SK-N-SH (cell line): ENCODE measurements around the gene GJD3. TPM values are rescaled to one million over a fixed set of nuclear protein-coding genes. Genes with fewer than 3 reads are reported as not detected.

Experiments
- CTCF ChIA-PET: fragments of 300-600, 350-600 bp; formaldehyde crosslinking; extraction: SDS; loops from one replicate; lab custom pipeline; 2021; lab: Yijun Ruan, JAX
- POLR2A ChIA-PET: fragments of 350-600 bp; sonication (Branson Sonifier 250); formaldehyde crosslinking; extraction: SDS; loops from one replicate; lab custom pipeline; 2020; ENCODE audit warnings: antibody characterized with exemption, inconsistent platforms; lab: Yijun Ruan, JAX
- DNase-seq: peaks from one replicate; pipeline ENCODE4 v3.0.0; 2012
- H2AFZ ChIP-seq: fragments of 200-600 bp; sonication (generic); 2 replicates; pipeline ENCODE4 v1.8.1; 2016; ENCODE audit warnings: antibody characterized with exemption, mild to moderate bottlenecking, low read depth
- H3F3A ChIP-seq: fragments of 200-600 bp; sonication (generic); replicated peaks from 2 replicates; pipeline ENCODE3; 2016; ENCODE audit warnings: antibody characterized with exemption, mild to moderate bottlenecking; ENCODE audit not compliant: insufficient read depth
- H3K27ac ChIP-seq, 2 experiments: fragments of 200-500 bp in 1 of 2; fragments of 200-600 bp in 1 of 2; sonication (Bioruptor generic) in 1 of 2; sonication (generic), shearing (Covaris generic) in 1 of 2; 2 replicates each; pipeline versions ENCODE4 v1.5.1 to v1.6.1; 2014 to 2016; ENCODE audit warnings: low read depth in 2 of 2, inconsistent platforms in 1 of 2, low read length in 1 of 2, mild to moderate bottlenecking in 1 of 2, mixed read lengths in 1 of 2
- H3K27me3 ChIP-seq: fragments of 200-600 bp; sonication (generic), shearing (Covaris generic); 2 replicates; pipeline ENCODE4 v1.6.1; 2016; ENCODE audit warnings: mixed run types; ENCODE audit not compliant: insufficient read depth
- H3K36me3 ChIP-seq, 2 experiments: fragments of 200-500 bp in 1 of 2; fragments of 200-600 bp in 1 of 2; sonication (Bioruptor generic) in 1 of 2; sonication (generic) in 1 of 2; replicated peaks in 1 of 2; 2 replicates each; pipeline versions ENCODE3 to v1.5.1; 2014 to 2016; ENCODE audit warnings: low read length in 1 of 2, mild to moderate bottlenecking in 1 of 2; ENCODE audit not compliant: insufficient read depth in 2 of 2, control insufficient read depth in 1 of 2
- H3K4me1 ChIP-seq, 2 experiments: fragments of 200-500 bp in 1 of 2; fragments of 200-600 bp in 1 of 2; sonication (Bioruptor generic) in 1 of 2; sonication (generic), shearing (Covaris generic) in 1 of 2; 2 replicates each; pipeline versions ENCODE4 v1.5.1 to v1.6.1; 2014 to 2016; ENCODE audit warnings: low read depth in 1 of 2, low read length in 1 of 2, mixed run types in 1 of 2; ENCODE audit not compliant: insufficient read depth in 2 of 2, control insufficient read depth in 1 of 2
- H3K4me2 ChIP-seq: fragments of 200-600 bp; sonication (generic), shearing (Covaris generic); 2 replicates; pipeline ENCODE4 v1.6.1; 2017; ENCODE audit warnings: mixed run types
- H3K4me3 ChIP-seq, 2 experiments: fragments of 200-500 bp in 1 of 2; fragments of 200-600 bp in 1 of 2; sonication (Bioruptor generic) in 1 of 2; sonication (generic), shearing (Covaris generic) in 1 of 2; 2 replicates each; pipeline versions ENCODE4 v1.5.1 to v1.8.1; 2014 to 2016; ENCODE audit warnings: low read depth in 2 of 2, inconsistent platforms in 1 of 2, low read length in 1 of 2, mild to moderate bottlenecking in 1 of 2, mixed read lengths in 1 of 2, moderate library complexity in 1 of 2
- H3K79me2 ChIP-seq: fragments of 200-600 bp; sonication (generic); 2 replicates; pipeline ENCODE4 v1.8.1; 2017; ENCODE audit warnings: mild to moderate bottlenecking; ENCODE audit not compliant: insufficient read depth
- H3K9ac ChIP-seq: fragments of 200-600 bp; sonication (generic); 2 replicates; pipeline ENCODE4 v1.6.1; 2017; ENCODE audit warnings: mixed run types
- H3K9me2 ChIP-seq: fragments of 200-600 bp; sonication (generic); 2 replicates; pipeline ENCODE4 v1.6.1; 2017; ENCODE audit warnings: mixed run types
- H3K9me3 ChIP-seq: fragments of 200-600 bp; sonication (generic); 2 replicates; pipeline ENCODE4 v1.6.1; 2017; ENCODE audit warnings: mixed run types, mild to moderate bottlenecking, moderate library complexity
- H4K20me1 ChIP-seq: fragments of 200-600 bp; sonication (generic); 2 replicates; pipeline ENCODE4 v1.6.1; 2017; ENCODE audit warnings: mild to moderate bottlenecking, mixed run types; ENCODE audit not compliant: insufficient read depth
- CTCF ChIP-seq: fragments of 200-600 bp; sonication (generic); IDR thresholded peaks from 2 replicates; pipeline ENCODE4 v1.6.1; 2017; ENCODE audit warnings: antibody characterized with exemption, mild to moderate bottlenecking, moderate library complexity
- ELF1 ChIP-seq: IDR thresholded peaks from 2 replicates; pipeline ENCODE4 v1.4.0; 2012
- EZH2phosphoT487 ChIP-seq: fragments of 200-600 bp; sonication (generic); IDR thresholded peaks from 2 replicates; pipeline ENCODE4 v1.6.1; 2017; ENCODE audit warnings: low read depth, mixed run types, mild to moderate bottlenecking, antibody characterized with exemption, moderate library complexity, borderline replicate concordance
- FOSL2 ChIP-seq: IDR thresholded peaks from 2 replicates; pipeline ENCODE4 v1.4.0; 2012; ENCODE audit warnings: low read depth, mild to moderate bottlenecking, moderate library complexity, borderline replicate concordance
- GABPA ChIP-seq: IDR thresholded peaks from 2 replicates; pipeline ENCODE4 v1.4.0; 2012; ENCODE audit warnings: low read depth, mild to moderate bottlenecking
- GATA2 ChIP-seq: sonication (generic); formaldehyde crosslinking; IDR thresholded peaks from 2 replicates; pipeline ENCODE4 v1.5.0; 2020; ENCODE audit warnings: mild to moderate bottlenecking, missing genetic modification reagents
- PBX3 ChIP-seq: IDR thresholded peaks from 2 replicates; pipeline ENCODE4; 2012
- RXRA ChIP-seq: IDR thresholded peaks from 2 replicates; pipeline ENCODE4 v1.4.0; 2012; ENCODE audit warnings: low read depth, mild to moderate bottlenecking, borderline replicate concordance
- SMC3 ChIP-seq: IDR thresholded peaks from 2 replicates; pipeline ENCODE4 v1.6.1; 2012; ENCODE audit warnings: low read depth, low read length, improper control_type of control experiment
- TAF1 ChIP-seq: IDR thresholded peaks from 2 replicates; pipeline ENCODE4 v1.6.1; 2012; ENCODE audit warnings: low read depth, mild to moderate bottlenecking, low read length, moderate library complexity, borderline replicate concordance
- TEAD4 ChIP-seq: IDR thresholded peaks from 2 replicates; pipeline ENCODE4 v1.4.0; 2012; ENCODE audit warnings: mild to moderate bottlenecking, borderline replicate concordance; ENCODE audit not compliant: insufficient read depth
- USF2 ChIP-seq: fragments of 150-350 bp; IDR thresholded peaks from 2 replicates; pipeline ENCODE4 v1.6.1; 2017; ENCODE audit warnings: antibody characterized with exemption, low read length, low read depth, borderline replicate concordance
- YY1 ChIP-seq: IDR thresholded peaks from 2 replicates; pipeline ENCODE4 v1.4.0; 2012; ENCODE audit warnings: low read depth, mild to moderate bottlenecking
- WGBS: methylation state at CpG from one replicate; pipeline ENCODE4 v1.1.6; 2017; ENCODE audit warnings: low lambda C conversion rate; 5-methylcytosine and 5-hydroxymethylcytosine counted together
- polyA plus RNA-seq, 3 experiments: library from polyadenylated mRNA; depleted of rRNA; stranded (reverse); fragments of >200 nt; gene quantifications; 2 replicates each; pipeline ENCODE4 v1.2.3, GENCODE V29; 2012
- TF ChIP-seq, protein P1 (sequence below): IDR thresholded peaks from 2 replicates; pipeline ENCODE4 v1.4.0; 2012; ENCODE audit warnings: low read depth, borderline replicate concordance
- TF ChIP-seq, protein P2 (sequence below): IDR thresholded peaks from 2 replicates; pipeline ENCODE4 v1.4.0; 2012; ENCODE audit warnings: low read depth, borderline replicate concordance

The GJD3 gene
- polyA plus RNA-seq, 1 of the 3 experiments (the other 2 are of a cell fraction) = not detected

- TF ChIP-seq, protein P1, sequence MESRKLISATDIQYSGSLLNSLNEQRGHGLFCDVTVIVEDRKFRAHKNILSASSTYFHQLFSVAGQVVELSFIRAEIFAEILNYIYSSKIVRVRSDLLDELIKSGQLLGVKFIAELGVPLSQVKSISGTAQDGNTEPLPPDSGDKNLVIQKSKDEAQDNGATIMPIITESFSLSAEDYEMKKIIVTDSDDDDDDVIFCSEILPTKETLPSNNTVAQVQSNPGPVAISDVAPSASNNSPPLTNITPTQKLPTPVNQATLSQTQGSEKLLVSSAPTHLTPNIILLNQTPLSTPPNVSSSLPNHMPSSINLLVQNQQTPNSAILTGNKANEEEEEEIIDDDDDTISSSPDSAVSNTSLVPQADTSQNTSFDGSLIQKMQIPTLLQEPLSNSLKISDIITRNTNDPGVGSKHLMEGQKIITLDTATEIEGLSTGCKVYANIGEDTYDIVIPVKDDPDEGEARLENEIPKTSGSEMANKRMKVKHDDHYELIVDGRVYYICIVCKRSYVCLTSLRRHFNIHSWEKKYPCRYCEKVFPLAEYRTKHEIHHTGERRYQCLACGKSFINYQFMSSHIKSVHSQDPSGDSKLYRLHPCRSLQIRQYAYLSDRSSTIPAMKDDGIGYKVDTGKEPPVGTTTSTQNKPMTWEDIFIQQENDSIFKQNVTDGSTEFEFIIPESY = no peak
- peak; percentile 29; the same call in 1 of the 2 replicates for TF ChIP-seq FOSL2
- no peak for TF ChIP-seq GABPA
- TF ChIP-seq PBX3 = 0 out of 2 replicates have a peak, but pooled peaks have one; percentile 6
- TF ChIP-seq, protein P2, sequence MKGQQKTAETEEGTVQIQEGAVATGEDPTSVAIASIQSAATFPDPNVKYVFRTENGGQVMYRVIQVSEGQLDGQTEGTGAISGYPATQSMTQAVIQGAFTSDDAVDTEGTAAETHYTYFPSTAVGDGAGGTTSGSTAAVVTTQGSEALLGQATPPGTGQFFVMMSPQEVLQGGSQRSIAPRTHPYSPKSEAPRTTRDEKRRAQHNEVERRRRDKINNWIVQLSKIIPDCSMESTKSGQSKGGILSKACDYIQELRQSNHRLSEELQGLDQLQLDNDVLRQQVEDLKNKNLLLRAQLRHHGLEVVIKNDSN = no peak
- TF ChIP-seq YY1 = no peak
- no peak for TF ChIP-seq EZH2phosphoT487
- TF ChIP-seq GATA2 (CRISPR knock-in tag) = no peak
- TF ChIP-seq RXRA = peak; percentile 68; the same call in 1 of the 2 replicates
- TF ChIP-seq TEAD4 = no peak
- no peak for TF ChIP-seq TAF1
- TF ChIP-seq, all 33 proteins: peak for 8
These were observed 40.9 kb downstream of the GJD3 start (continued) for GRCh38 chr17:40323391-40324381.

- Histone ChIP-seq H2AFZ (no peak overlapping the region), H3K9me2 (no peaks in the 10 kb centered on the region), H3F3A (peaks cover 22% of the 10 kb centered on the region), H4K20me1 (peaks cover 64% of the 10 kb centered on the region), H3K9me3 (no peaks in the 10 kb centered on the region), H3K4me1 (peaks cover 73 to 91% of the 10 kb centered on the region in 2 experiments), H3K27ac (peak overlapping the region; percentile 91 to 96), H3K4me2 (peak overlapping the region; percentile 95), H3K79me2 (peaks cover 96% of the 10 kb centered on the region), H3K4me3 (peak overlapping the region; percentile 29 to 54), H3K27me3 (no peaks in the 10 kb centered on the region), H3K36me3 (no peaks in the 10 kb centered on the region), H3K9ac (peak overlapping the region; percentile 97)
- POLR2A ChIA-PET = interaction anchor here (0.8 to 1.3 kb wide), 3 partner anchors 11 to 80 kb away, joined by 3 read pairs; no protein-coding TSS in a partner anchor
- CTCF ChIA-PET = interaction anchor here (0.6 to 57.6 kb wide), 3 partner anchors 15 to 174 kb away, joined by 3 to 1706 read pairs (median 1706); partner anchors contain the start of genes CDC6, GJD3 and RARA
- WGBS = 23% methylated on average over 15 of the region's 19 CpGs
- DNase-seq = peak; percentile 83
- TF ChIP-seq ELF1 (no peak), SMC3 (no peak), GABPA (peak; percentile 85), CTCF (no peak), USF2 (peak; percentile 63)
- TF ChIP-seq, protein P2 = peak; percentile 94
These were observed 41.9 kb downstream of the GJD3 start for GRCh38 chr17:40322358-40323315.
